Activated CD4-positive, alpha-beta T cell treated with anti-CD3 and anti-CD28 coated beads, Interleukin-2, amount 50 U/mL, for 16 hours (primary cell): ENCODE measurements around the gene LPXN.
"Not testable (repeated sequence)": the region's sequence is repeated elsewhere in the genome, so short reads cannot be mapped to it uniquely, and the experiment has no call there.

Source experiments
- DNase-seq: peaks from one replicate; pipeline ENCODE4 v3.0.0-alpha.2; 2020

Gene LPXN

DNA sequence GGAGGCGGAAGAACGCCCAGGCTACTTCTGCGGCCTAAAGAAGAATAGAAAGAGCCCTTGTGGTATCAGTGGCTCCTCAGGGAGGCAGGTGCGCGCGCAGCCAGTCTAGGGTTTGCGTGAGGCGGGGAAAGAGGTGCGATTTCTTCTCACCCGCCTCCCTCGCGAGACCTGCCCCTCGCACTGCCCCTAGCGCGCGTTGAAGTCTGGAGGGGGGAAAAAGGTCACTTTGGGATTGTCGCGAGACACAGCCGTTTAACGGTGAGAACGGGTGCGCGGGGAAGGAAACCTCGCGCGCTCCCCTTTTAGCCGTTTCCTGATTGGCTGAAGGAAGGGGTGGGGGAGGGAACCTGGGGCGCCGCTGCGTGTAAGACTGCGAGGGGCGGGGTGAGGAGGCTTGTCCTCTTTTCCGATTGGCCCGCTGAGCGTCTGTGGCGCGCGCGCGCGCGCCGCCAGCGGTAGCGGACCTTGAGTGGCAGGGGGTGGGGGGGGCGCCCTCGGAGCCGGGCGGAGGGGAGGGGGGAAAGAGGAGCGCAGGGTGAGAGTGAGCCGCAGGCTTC, 3.1 kb upstream of the LPXN start, which contains the start of gene ZFP91:
TSS of gene ZFP91 (plus strand) at position 429 of the 557 bp plus-strand sequence. CDS start 219 bp downstream, outside the sequence.
- peak; percentile 97 for DNase-seq

DNA sequence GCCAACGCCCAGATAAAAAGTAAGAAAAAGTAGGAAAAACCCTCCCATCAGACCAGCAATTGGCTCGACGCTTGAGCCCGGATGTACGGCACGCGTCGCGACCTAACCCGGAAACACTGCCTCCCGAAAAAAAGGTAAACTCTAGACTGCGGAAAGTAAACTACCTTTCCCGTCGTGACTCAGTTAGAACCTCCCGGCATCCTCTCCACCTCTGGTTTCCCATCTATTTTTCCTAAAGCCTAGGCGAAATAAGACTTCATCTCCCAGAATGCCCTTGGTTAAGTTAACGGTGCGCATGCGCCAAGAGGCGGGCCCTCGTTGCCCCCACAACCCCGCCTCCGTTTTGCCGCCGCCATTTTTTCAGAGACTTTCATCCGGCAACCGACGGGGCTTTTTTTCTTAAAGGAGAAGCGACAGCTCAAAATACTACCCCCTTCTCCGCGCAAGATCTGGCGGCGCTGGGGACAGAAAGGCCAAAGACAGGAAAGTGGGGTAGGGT, 2.5 kb upstream of the LPXN start:
- DNase-seq: peak; percentile 96

DNA sequence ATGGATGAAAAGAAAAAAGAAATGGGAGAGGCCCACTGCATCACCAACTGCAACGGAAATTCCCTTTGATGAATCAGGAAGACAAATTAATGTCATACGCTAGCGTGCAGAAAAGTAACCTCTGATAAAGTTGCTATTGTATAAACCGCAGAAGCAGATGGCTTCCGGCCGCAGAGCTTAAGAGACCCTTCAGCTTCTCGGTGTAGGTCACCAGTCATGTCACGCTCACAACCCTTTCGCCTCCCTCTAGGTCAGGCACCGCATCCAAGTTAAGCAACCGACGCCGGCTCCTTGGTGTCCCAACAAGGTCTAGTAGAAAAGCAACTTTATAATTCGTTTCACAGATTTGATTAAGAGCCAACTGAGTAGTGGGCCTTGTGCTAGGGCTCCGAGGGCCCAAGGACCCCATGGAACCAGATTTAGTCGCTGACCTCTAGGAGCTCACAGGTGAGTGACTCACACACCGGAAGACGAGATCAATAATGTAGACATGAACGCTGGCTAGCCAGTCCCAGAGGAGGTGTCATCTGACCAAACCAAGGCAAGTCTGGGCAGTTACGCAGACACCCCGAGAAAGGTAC, 2.0 kb upstream of the LPXN start:
- peak; percentile 88 for DNase-seq

DNA sequence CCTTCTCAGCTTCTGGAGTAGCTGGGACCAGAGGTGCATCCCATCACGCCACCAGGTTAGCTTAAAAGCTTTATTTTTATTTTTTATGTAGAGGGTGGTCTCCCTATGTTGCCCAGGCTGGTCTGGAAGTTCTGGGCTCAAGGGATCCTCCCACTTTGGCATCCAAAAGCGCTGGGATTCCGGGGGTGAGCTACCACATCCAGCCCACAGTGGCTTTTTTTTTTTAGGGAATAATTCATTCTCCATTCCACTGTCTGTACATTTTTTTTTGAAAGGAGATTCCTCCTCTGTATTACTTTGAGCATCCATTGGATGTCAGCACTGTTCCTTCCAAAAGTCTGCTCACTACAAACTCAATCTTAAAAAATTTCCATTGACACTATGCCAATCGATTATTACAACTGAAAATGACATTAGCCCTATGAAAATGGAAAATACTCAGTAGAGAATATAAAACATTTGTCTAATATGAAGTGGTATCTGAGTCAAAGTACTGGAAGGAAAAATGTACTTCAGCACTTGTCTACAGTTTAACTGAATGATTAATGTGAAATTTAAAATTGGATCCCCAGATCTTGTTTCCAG, 1.3 kb upstream of the LPXN start:
- no peak for DNase-seq

DNA sequence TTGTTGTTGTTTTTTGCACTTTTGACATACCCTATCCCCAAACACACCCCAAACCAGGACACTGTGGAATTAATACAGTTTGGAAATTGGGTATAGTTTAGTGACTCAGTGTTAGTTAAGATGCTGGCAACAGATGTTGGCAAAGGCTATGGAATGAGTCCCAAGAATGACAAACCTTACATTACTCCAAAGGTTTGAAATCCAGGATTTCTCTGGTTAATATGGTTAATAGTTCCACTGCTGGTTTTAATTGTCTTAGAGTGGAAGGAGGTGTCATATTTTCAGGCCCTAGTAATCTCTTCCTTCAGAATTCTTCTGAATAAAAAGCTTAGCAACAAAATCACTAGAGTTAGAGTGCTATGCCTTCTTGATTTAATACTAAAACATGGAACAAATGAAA, 775 bp downstream of the LPXN start:
- DNase-seq: no peak

DNA sequence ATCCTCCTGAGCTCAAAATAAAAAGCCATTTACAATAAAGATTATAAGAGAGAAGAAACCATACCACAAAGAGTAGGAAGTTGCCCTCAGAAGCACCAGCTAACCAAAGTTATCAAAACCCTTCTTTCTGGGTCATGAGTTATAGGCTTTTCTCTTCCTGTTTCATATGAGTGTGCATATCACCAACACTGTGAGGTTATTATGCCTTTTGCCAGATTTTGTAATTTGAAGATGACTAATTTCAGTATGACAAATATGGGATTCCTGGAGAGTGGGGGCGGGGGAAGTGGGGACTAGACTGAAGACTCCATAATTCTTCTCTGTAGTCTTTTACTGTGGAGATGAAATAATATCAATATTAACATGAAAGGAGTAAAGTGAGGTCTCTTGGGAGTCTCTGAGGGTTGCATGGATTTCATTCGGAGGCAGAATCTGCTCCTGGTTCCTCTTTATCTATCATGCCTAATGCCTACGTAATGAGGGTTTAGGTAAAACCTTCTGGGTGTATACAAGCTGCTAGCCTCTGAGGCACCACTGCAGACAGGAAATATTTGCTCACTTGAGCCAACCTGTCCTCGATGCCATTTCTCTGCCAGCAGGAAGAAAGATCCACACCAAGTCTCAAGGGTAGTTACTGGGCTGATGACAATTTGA, 2.1 kb downstream of the LPXN start:
- peak; percentile 86 for DNase-seq

DNA sequence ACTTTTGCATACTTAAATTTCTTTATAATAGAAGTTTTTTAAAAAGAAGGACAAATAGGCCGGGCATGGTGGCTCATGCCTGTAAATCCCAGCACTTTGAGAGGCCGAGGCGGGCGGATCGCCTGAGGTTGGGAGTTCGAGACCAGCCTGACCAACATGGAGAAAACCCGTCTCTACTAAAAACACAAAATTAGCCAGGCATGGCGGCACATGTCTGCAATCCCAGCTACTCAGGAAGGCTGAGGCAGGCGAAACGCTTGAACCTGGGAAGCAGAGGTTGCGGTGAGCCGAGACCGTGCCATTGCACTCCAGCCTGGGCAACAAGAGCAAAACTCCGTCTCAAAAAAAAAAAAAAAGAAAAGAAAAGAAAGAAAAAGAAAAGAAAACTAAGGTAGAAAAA, 2.8 kb downstream of the LPXN start:
- not testable (repeated sequence) for DNase-seq

DNA sequence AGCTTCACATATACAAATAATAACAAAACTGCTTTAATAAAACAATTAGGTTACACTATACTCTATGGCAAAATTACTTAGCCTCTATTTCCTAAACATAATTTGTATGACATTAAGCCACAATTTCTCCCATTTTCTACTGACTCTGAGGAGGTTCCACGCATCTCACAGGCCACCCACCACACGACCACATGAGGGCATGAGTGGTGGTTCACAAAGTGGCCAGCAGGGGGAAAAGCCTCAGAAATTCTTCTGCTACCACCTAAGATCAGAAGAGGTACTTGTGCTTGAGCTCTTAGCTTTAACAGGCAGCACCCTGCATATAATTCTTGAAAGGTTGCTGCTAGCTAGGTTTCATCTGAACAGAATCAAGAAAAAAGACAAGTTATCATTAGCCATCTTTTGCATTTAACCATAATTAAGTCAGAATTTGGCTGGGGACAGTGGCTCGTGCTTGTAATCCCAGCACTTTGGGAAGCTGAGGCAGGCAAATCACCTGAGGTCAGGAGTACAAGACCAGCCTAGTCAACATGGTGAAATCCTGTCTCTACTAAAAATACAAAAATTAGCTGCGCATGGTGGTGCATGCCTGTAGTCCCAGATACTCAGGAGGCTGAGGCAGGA, 7.7 kb downstream of the LPXN start:
- peak; percentile 75 for DNase-seq

DNA sequence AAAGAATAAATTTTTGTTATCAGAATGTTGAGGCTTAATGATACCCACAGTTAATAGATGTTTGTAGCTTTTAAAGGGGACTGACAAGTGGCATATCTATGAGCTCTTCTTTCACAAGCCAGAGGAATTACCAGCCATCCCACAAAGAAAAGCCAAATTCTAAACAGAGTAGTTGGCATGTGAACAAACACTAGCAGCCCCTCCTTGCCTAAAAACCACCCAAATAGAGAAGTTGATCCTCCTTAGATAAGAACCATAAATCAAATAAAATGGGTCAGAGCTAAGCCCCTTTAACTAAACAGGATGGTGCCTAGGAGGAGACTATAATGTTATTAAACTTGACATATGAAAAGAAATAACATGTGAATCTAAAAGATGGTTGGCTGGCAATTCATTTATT, 11.4 kb downstream of the LPXN start:
- no peak for DNase-seq

DNA sequence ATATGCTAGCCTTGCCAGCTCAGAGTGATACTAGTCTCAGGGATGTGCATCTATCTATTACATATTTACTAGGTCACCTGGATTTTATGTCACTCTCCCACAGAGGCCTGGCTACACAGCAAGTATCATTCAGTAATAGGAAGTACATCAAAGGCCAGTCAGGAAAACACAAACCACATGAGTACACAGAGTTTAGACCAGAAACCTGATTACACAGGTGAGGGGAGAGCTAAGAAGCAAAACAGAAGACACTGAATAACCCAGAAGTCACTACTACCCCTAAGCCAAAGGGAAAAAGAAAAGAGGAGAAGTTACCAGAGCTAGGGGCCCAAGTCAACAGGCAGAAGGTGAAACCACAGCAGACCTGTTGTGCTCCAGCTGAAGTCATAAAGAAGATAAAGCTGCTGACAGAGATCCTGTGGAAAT, 13.3 kb downstream of the LPXN start:
- no peak for DNase-seq

DNA sequence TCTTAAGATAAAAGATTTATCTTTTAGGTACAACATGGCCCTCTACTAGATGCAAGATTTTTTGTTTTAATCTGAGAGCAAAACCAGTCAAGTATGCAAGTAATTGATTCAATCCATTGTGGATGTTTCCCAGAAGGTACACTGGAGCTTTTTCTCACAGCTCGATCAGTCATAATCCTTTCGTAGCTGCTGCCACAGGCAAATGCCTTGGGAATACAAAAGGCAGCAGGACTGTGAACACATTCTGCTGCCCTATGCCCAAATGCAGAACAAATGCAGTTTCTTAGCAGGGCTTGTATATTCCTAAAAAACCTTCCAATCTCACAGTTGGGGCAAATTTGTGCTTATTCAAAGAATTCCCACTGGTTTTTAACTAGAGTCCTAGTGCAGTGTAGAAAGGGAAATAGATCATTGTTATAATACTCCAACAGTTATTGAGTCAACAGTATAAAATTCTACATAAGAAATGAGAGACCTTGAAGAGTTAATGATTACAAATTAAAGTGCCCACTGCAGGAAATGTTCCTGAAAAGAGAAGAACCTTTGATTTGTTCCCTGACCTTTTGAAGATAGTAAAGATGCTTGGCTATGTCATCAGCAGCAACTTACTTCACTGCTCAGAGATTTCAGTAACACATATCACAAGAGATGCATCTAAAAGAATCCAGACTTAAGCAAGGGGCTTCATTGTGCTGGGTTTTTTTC, 14.1 kb downstream of the LPXN start:
- DNase-seq: no peak

DNA sequence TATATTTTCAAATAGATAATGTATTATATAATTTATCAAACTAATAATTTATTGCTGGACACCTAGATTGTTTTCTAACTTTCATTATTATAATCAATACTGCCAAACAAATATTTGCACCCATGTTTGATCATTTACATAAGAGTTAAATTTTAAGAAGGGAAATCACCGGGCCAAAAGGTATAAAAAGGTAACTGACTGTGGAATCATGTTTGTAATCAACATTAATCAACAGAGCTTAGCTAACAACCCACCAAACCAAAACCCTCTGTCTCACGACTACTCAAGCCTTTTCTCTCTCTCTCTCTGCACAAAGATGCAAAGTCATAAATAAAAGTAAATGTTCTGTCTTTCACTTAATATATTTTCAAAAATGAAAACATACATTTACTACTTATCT, 14.8 kb downstream of the LPXN start:
- DNase-seq: no peak

DNA sequence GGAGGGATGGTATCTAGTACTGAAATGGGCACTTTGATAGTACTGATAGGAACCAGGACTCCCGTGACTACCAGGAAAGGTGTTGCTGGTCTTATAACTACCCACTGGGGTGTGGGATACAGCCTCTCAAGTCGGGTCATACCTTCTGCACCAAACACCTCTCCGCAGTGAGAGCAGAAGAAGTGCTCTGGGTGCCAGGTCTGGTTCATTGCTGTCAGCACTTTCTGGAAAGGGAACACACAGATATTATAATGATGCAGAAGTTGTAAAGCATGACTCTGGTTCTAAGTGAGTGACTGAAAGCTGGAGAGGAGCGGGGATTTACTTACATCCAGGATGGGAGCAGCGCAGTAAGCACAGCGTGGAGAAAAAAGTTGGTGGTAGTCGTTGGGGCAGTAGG, 26.0 kb downstream of the LPXN start:
- DNase-seq: no peak

DNA sequence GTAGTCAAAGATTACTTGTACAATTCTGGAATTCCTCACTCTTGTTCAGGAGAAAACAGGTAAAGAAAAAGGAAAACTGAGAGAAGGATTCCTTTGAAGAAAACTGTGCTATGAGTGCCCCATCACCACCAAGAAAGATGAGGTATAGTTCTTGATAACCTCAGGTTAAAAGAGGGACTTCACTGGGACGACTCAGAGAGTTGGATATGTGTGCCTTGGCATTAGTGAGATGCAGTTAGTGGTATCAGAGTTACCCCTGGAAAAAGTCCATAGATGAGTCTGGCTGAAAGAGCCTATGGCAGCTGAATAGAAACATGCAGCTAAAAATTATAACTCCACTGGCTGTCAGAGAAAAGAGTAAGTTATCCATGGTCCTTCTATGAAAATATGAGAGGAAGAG, 28.8 kb downstream of the LPXN start:
- no peak for DNase-seq

DNA sequence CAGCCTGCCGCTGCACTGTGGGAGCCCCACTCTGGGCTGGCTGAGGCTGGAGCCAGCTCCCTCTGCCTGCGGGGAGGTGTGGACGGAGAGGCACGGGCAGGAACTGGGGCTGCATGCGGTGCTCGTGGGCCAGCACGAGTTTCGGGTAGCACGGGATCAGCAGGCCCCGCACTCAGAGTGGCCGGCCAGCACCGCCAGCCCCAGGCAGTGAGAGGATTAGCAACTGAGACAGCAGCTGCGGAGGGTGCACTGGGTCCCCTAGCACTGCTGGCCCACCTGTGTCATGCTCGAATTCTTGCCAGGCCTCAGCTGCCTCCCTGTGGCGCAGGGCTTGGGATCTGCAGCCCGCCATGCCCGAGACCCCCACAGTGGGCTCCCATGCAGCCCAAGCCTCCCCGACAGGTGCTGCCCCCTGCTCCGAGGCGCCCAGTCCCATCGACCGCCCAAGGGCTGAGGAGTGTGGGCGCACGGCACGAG, 43.8 kb downstream of the LPXN start:
- no peak for DNase-seq

DNA sequence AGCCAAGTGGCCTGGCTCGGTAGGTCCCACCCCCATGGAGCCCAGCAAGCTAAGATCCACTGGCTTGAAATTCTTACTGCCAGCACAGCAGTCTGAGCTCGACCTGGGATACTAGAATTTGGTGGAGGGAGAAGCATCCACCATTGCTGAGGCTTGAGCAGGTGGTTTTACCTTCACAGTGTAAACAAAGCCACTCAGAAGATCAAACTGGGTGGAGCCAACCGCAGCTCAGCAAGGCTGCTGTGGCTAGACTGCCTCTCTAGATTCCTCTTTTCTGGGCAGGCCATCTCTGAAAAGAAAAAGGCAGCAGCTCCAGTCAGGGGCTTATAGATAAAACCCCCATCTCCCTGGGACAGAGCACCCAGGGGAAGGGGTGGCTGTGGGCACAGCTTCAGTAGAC, 45.4 kb downstream of the LPXN start:
- no peak for DNase-seq

DNA sequence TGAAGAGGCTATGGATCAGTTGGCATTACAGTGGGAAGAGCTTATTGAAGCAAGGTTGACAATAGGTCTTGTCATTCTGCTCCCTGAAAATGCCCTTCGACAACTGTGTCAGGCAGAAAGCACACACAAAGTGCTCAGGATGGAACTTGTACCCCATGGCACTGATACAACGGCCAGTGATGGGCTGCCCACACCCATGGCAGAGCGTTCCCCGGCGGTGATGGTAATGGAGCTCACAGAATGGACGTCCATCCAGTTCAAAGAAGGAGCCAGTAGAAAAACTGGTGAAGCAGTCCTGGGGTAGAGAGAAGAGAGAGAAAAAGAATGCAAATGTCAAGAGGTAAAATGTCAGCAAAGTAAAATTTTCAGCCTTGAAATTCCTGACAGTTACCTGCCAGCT, 48.2 kb downstream of the LPXN start:
- DNase-seq: no peak

DNA sequence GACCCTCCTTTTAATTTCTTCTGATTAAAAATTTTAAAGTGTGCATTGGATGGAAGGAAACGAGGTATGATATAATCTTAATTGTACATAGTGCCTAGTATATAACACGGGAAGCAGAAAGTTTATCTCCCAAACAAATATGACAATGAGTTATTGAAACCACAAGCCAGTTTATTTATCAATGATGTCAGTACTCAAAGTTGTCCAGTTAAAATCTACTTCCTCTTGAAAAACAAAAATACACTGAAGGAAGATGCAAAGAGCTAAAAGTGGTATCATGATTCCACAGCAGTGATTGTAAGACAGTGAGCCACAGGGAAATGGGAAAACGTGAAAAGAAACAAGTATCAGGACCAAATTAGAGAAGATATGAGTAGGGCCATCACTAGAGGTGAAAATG, 48.9 kb downstream of the LPXN start:
- DNase-seq: no peak

DNA sequence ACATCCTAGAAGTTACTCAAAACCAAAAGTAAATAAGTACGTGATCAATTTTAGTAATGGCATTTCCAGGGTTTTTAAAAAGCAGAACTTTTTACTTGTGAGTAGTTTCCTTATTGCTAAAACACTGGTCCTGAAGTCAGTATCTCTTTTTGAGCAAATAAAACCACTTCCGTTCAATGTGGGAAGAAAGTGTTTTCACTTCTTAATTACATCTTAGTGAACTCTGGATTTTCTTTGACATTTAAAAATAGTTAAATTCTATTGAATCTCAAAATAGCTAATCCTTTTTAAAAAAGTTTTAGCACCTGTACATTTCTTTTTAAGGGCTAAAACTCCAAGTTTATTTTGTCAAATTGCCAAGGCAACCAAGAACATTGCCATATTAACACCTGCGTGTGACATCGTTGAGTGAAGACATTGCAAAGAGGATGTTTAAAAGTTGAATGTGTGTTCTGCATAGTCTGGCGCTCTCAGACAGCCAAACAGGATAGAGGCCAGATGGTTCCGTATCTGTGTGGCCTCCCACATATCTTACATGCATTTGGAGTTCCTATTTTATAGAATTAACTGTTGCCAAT, 50.5 kb downstream of the LPXN start:
- peak; percentile 80 for DNase-seq

DNA sequence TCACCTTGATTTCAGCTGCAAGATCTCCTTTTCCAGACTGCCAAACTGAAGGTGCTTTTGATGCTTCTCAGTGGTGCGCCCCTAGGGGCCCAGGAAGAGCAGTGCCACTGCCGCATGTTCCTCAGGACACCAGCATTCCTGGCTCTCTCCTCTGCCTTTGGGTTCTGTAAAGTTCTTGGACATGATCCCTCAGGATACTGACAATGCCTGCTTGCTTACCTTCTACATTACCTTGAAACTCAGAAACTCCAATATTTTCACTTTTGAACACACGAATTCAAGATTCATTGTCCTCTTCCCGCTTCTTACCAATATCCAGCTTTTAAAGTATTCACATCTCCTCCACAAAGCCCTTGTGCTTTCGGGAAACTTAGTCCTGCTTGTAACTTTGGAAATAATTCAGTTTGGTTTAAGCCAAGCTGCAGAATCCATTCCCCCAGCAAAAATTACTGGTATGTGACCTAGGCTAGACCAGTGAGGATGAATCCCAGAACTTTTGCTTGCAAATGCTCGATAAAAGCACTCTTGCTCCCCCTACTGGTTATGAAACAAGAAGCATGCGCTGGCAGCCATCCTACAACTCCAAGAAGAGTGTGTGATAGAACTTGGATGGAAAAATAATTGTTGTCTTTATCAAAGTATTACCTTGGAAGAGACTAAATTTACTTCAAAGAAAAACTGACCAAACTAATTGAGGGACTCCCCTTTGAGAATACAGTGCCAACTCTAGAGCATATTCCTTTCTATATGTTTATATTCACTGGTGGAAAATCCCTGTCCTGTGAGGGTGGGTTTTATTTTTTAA, 51.2 kb downstream of the LPXN start:
- peak; percentile 64 for DNase-seq

DNA sequence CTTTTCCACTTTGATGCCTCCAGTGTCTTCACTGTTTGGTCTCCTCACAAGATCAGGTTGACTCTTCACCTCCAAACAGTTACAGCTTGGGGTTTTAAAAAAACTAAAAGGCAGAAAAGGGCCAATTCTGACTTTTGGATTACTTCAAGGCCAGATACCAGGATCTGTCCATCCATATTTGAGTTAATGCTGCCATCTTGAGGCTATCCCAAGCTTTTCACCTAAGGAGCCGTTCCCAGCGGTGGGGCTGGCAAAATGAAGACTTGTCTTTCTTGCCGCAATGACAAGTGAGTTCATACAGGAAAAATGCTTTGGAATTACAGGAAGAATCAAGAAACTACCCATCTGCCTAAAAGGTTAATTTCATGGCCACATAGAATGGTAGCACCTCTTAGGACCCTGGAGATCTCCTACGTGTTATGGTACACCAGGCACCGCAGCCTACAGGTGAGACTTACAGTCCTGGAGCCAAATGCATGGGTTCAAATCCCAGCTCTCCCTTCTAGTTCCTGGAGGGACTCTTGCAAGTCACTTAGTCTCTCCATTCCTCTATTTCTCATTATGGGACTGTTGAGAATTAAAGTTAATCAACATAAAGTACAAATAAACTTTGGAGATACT, 61.8 kb downstream of the LPXN start:
- DNase-seq: peak; percentile 8
